ENCODE data around the gene RNU6-9. TPM values are rescaled to one million over a fixed set of nuclear protein-coding genes. Genes with fewer than 3 reads are reported as not detected.

The RNU6-9 gene
- total and polyA plus RNA-seq, 12 donors, result not detected

GRCh38 chr19:896434-896833, 3.1 kb downstream of the RNU6-9 start:
- ATAC-seq, result no peak
- Histone ChIP-seq H3K27me3 (no peaks in the 10 kb centered on the region), H3K27ac (no peak overlapping the region), H3K4me3 (no peak overlapping the region), H3K36me3 (peaks cover 0 to 43% (median 0%) of the 10 kb centered on the region in 9 donors), H3K9me3 (no peaks in the 10 kb centered on the region), H3K4me1 (peaks cover 0 to 13% (median 6%) of the 10 kb centered on the region in 9 donors)
- WGBS, 2 donors, result 95 to 98% methylated on average over 10 of the region's 10 CpGs
- no peak for DNase-seq
- no peak for TF ChIP-seq CTCF (IDR thresholded peaks at IDR 0.05)
- intact Hi-C loops (cut with DNase I), result no loop called here

GRCh38 chr19:896999-897398, 3.7 kb downstream of the RNU6-9 start:
- 93 to 94% methylated on average over 11 of the region's 11 CpGs for WGBS, 2 donors
- Histone ChIP-seq H3K9me3 (no peaks in the 10 kb centered on the region), H3K27ac (no peak overlapping the region), H3K36me3 (peaks cover 0 to 48% (median 0%) of the 10 kb centered on the region in 9 donors), H3K4me1 (peaks cover 0 to 11% (median 3%) of the 10 kb centered on the region in 9 donors), H3K4me3 (no peak overlapping the region), H3K27me3 (no peaks in the 10 kb centered on the region)
- intact Hi-C loops (cut with DNase I), result no loop called here
- ATAC-seq (no peak), DNase-seq (no peak)
- no peak for TF ChIP-seq CTCF (IDR thresholded peaks at IDR 0.05)

GRCh38 chr19:897442-898039, 4.3 kb downstream of the RNU6-9 start:
- no peak for TF ChIP-seq CTCF (IDR thresholded peaks at IDR 0.05)
- Histone ChIP-seq H3K4me1 (peaks cover 0 to 8% (median 0%) of the 10 kb centered on the region in 9 donors), H3K27me3 (no peaks in the 10 kb centered on the region), H3K9me3 (no peaks in the 10 kb centered on the region), H3K27ac (no peak overlapping the region), H3K4me3 (no peak overlapping the region), H3K36me3 (peaks cover 0 to 54% (median 0%) of the 10 kb centered on the region in 9 donors)
- whole genome bisulfite sequencing, 2 donors, result 92% methylated on average over 26 of the region's 26 CpGs
- DNase-seq (no peak), ATAC-seq (no peak)
- intact Hi-C loops (cut with DNase I), result no loop called here

GRCh38 chr19:898663-899062, 5.4 kb downstream of the RNU6-9 start:
- Histone ChIP-seq H3K4me3 (no peak overlapping the region), H3K27me3 (no peaks in the 10 kb centered on the region), H3K4me1 (peaks cover 0 to 5% (median 0%) of the 10 kb centered on the region in 9 donors), H3K27ac (no peak overlapping the region), H3K36me3 (peaks cover 0 to 55% (median 0%) of the 10 kb centered on the region in 9 donors), H3K9me3 (no peaks in the 10 kb centered on the region)
- intact Hi-C loops (cut with DNase I), result no loop called here
- TF ChIP-seq CTCF (IDR thresholded peaks at IDR 0.05), result no peak
- no peak for DNase-seq
- 82 to 87% methylated on average over 20 of the region's 20 CpGs for WGBS, 2 donors
- no peak for ATAC-seq

Data from heart right ventricle (tissue), 16 donors.